Activated T-cell treated with anti-CD3 and anti-CD28 coated beads for 24 hours (primary cell): ENCODE measurements around the gene FZR1.
"Not testable (repeated sequence)": the region's sequence is repeated elsewhere in the genome, so short reads cannot be mapped to it uniquely, and the experiment has no call there.

Source experiments
- DNase-seq: peaks from one replicate; pipeline ENCODE4 v3.0.0-alpha.2; 2020; ENCODE audit warnings: low read depth

The FZR1 gene

GRCh38 chr19:3573858-3574637 is 67.9 kb downstream of the FZR1 start:
- peak; percentile 74 for DNase-seq

GRCh38 chr19:3575260-3575741 is 69.2 kb downstream of the FZR1 start:
- DNase-seq, result no peak

GRCh38 chr19:3575949-3576673 is 70.0 kb downstream of the FZR1 start:
- DNase-seq, result no peak

- DNase-seq, result no peak
Measured at GRCh38 chr19:3576696-3577443, 70.8 kb downstream of the FZR1 start.

GRCh38 chr19:3577723-3578344 is 71.7 kb downstream of the FZR1 start:
- no peak for DNase-seq

GRCh38 chr19:3578390-3578789 is 72.3 kb downstream of the FZR1 start:
- DNase-seq, result no peak

GRCh38 chr19:3580156-3580934 is 74.2 kb downstream of the FZR1 start:
- DNase-seq, result no peak

GRCh38 chr19:3581792-3582191 is 75.7 kb downstream of the FZR1 start:
- not testable (repeated sequence) for DNase-seq

GRCh38 chr19:3584036-3584802 is 78.1 kb downstream of the FZR1 start:
- DNase-seq, result not testable (repeated sequence)

- DNase-seq, result no peak
Measured at GRCh38 chr19:3585301-3586126, 79.4 kb downstream of the FZR1 start, which contains the start of gene GIPC3. Gene GIPC3, plus strand, starts transcription at chr19:3585478. Its CDS starts 120 bp downstream, at chr19:3585598.

GRCh38 chr19:3586127-3586626 is 80.1 kb downstream of the FZR1 start:
- no peak for DNase-seq

- DNase-seq, result no peak
Measured at GRCh38 chr19:3586707-3587346, 80.7 kb downstream of the FZR1 start.
